ENCODE results near the gene MTHFD1L. TPM values are rescaled to one million over a fixed set of nuclear protein-coding genes. Genes with fewer than 3 reads are reported as not detected.
A peak's percentile ranks its signal among the peaks of the same experiment; 100 is the strongest.

Gene MTHFD1L
- total and polyA plus RNA-seq, 2 donors (not counting 1 experiment from before 2014, with no cell fraction given) = 36.1 to 48.9 TPM

DNA sequence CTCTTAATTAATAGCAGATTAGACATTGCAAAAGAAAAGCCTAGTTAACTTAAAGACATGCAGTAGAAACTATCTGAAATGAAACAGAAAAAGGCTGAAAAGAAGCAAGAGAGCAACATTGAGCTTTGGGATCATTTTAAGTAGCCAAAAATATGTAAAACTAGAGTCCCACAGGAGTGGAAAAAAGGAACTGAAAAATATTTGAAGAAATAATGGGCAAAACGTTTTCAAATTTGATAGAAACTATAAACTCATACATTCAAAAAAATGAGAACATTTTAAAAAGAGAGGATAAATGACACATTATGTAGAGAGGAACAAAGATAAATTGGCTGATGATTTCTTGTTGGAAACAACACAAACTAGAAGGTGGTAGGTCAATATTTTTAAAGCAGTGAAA, 208.2 kb downstream of the MTHFD1L start:
- no peaks in the 10 kb centered on the region for H3K27me3 ChIP-seq (ENCODE audit: control insufficient read depth, insufficient read depth, low read length)
- H3K27ac ChIP-seq (ENCODE audit: insufficient read depth, low read length) = no peak overlapping the region
- H3K36me3 ChIP-seq (ENCODE audit: control insufficient read depth, insufficient read depth, low read length) = no peaks in the 10 kb centered on the region
- H3K9ac ChIP-seq (ENCODE audit: insufficient read depth, low read length) = no peak overlapping the region
- H4K20me1 ChIP-seq (ENCODE audit: control insufficient read depth, extremely low read depth, insufficient read depth, low read length) = no peaks in the 10 kb centered on the region
- H3K4me2 ChIP-seq (ENCODE audit: extremely low read depth, insufficient read depth, low read length) = no peak overlapping the region
- H3K79me2 ChIP-seq (ENCODE audit: control insufficient read depth, insufficient read depth, low read length) = no peaks in the 10 kb centered on the region
- H2AFZ ChIP-seq (ENCODE audit: low read length) = no peak overlapping the region
- H3K4me1 ChIP-seq (ENCODE audit: control insufficient read depth, extremely low read depth, insufficient read depth, low read length) = peaks cover 21% of the 10 kb centered on the region
- no peak for DNase-seq (ENCODE audit: low read depth in 2 of 2)
- no peaks in the 10 kb centered on the region for H3K9me3 ChIP-seq (ENCODE audit: control insufficient read depth, insufficient read depth, low read depth, low read length)
- TF ChIP-seq, protein P1, sequence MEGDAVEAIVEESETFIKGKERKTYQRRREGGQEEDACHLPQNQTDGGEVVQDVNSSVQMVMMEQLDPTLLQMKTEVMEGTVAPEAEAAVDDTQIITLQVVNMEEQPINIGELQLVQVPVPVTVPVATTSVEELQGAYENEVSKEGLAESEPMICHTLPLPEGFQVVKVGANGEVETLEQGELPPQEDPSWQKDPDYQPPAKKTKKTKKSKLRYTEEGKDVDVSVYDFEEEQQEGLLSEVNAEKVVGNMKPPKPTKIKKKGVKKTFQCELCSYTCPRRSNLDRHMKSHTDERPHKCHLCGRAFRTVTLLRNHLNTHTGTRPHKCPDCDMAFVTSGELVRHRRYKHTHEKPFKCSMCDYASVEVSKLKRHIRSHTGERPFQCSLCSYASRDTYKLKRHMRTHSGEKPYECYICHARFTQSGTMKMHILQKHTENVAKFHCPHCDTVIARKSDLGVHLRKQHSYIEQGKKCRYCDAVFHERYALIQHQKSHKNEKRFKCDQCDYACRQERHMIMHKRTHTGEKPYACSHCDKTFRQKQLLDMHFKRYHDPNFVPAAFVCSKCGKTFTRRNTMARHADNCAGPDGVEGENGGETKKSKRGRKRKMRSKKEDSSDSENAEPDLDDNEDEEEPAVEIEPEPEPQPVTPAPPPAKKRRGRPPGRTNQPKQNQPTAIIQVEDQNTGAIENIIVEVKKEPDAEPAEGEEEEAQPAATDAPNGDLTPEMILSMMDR (conservative IDR thresholded peaks at IDR 0.05 in 1 of 2, IDR thresholded peaks at IDR 0.05 in 1 of 2; ENCODE audit: low read depth in 1 of 2, low read length in 2 of 2) = no peak
- TF ChIP-seq EZH2 (IDR thresholded peaks at IDR 0.05; ENCODE audit: low read length, missing control alignments) = no peak
- no peak overlapping the region for H3K4me3 ChIP-seq (replicated peaks in 1 of 4; ENCODE audit: control extremely low read depth in 1 of 4, insufficient read depth in 1 of 4, low read depth in 3 of 4, low read length in 4 of 4)

DNA sequence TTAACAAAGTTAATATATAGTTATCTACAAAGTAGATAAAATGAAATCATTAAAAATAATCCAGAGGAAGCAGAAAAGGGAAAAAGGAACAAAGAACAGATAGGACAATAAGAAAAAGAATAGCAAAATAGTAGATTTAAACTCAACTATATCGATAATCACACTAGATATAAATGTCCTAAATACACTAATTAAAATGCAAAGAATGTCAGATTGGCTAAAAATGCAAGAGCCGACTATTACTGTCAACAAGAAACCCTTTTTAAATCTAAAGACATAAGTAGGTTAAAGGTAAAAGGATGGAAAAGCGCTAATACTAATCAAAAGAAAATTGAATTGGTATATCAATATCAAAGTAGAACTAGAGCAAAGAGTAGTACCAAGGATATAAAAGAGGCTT, 209.5 kb downstream of the MTHFD1L start:
- Histone ChIP-seq H4K20me1 (ENCODE audit: control insufficient read depth, extremely low read depth, insufficient read depth, low read length) (no peaks in the 10 kb centered on the region), H3K79me2 (ENCODE audit: control insufficient read depth, insufficient read depth, low read length) (no peaks in the 10 kb centered on the region), H3K9me3 (ENCODE audit: control insufficient read depth, insufficient read depth, low read depth, low read length) (no peaks in the 10 kb centered on the region), H3K27me3 (ENCODE audit: control insufficient read depth, insufficient read depth, low read length) (no peaks in the 10 kb centered on the region), H3K4me1 (ENCODE audit: control insufficient read depth, extremely low read depth, insufficient read depth, low read length) (peaks cover 8% of the 10 kb centered on the region), H3K27ac (ENCODE audit: insufficient read depth, low read length) (no peak overlapping the region), H3K4me3 (replicated peaks in 1 of 4; ENCODE audit: control extremely low read depth in 1 of 4, insufficient read depth in 1 of 4, low read depth in 3 of 4, low read length in 4 of 4) (no peak overlapping the region), H3K4me2 (ENCODE audit: extremely low read depth, insufficient read depth, low read length) (no peak overlapping the region), H3K9ac (ENCODE audit: insufficient read depth, low read length) (no peak overlapping the region), H3K36me3 (ENCODE audit: control insufficient read depth, insufficient read depth, low read length) (no peaks in the 10 kb centered on the region), H2AFZ (ENCODE audit: low read length) (no peak overlapping the region)
- DNase-seq (ENCODE audit: low read depth in 2 of 2) = no peak
- TF ChIP-seq, protein P1 (conservative IDR thresholded peaks at IDR 0.05 in 1 of 2, IDR thresholded peaks at IDR 0.05 in 1 of 2; ENCODE audit: low read depth in 1 of 2, low read length in 2 of 2) = no peak
- no peak for TF ChIP-seq EZH2 (IDR thresholded peaks at IDR 0.05; ENCODE audit: low read length, missing control alignments)

DNA sequence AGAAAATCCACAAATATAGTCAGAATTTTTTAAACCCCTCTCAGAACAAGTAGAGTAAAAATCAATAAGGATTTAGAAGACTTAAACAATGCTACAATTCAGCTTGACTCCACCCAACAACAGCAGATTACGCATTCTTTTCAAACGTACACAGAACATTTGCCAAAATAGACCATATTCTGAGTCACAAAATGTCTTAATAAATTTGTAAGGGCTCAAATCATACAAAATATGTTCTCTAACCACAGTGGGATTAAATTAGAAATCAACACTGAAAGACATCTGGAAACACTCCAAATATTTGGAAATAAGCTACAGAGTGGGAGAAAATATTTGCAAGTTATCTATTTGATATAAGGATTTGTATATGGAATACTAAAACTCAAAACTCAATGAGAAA, 210.0 kb downstream of the MTHFD1L start:
- Histone ChIP-seq H3K79me2 (ENCODE audit: control insufficient read depth, insufficient read depth, low read length) (no peaks in the 10 kb centered on the region), H3K27me3 (ENCODE audit: control insufficient read depth, insufficient read depth, low read length) (no peaks in the 10 kb centered on the region), H3K4me3 (replicated peaks in 1 of 4; ENCODE audit: control extremely low read depth in 1 of 4, insufficient read depth in 1 of 4, low read depth in 3 of 4, low read length in 4 of 4) (no peak overlapping the region), H3K36me3 (ENCODE audit: control insufficient read depth, insufficient read depth, low read length) (no peaks in the 10 kb centered on the region), H2AFZ (ENCODE audit: low read length) (no peak overlapping the region), H3K9ac (ENCODE audit: insufficient read depth, low read length) (no peak overlapping the region), H3K9me3 (ENCODE audit: control insufficient read depth, insufficient read depth, low read depth, low read length) (no peaks in the 10 kb centered on the region), H3K4me2 (ENCODE audit: extremely low read depth, insufficient read depth, low read length) (no peak overlapping the region), H3K4me1 (ENCODE audit: control insufficient read depth, extremely low read depth, insufficient read depth, low read length) (peaks cover 3% of the 10 kb centered on the region), H4K20me1 (ENCODE audit: control insufficient read depth, extremely low read depth, insufficient read depth, low read length) (no peaks in the 10 kb centered on the region), H3K27ac (ENCODE audit: insufficient read depth, low read length) (no peak overlapping the region)
- TF ChIP-seq, protein P1 (conservative IDR thresholded peaks at IDR 0.05 in 1 of 2, IDR thresholded peaks at IDR 0.05 in 1 of 2; ENCODE audit: low read depth in 1 of 2, low read length in 2 of 2) = no peak
- no peak for TF ChIP-seq EZH2 (IDR thresholded peaks at IDR 0.05; ENCODE audit: low read length, missing control alignments)
- peak; percentile 66 to 90 for DNase-seq (ENCODE audit: low read depth in 2 of 2)

Data from fibroblast of lung (primary cell).